Body of pancreas (tissue), 4 donors: ENCODE data around the gene SLC25A6.

Experiments used
- POLR2A ChIP-seq, 3 donors: fragments of 450-650 bp; IDR thresholded peaks; one replicate each; pipeline ENCODE4 v1.6.1; 2016; ENCODE audit warnings: antibody characterized with exemption in 3 of 3, mild to moderate bottlenecking in 2 of 3
- TF ChIP-seq, protein P1 (sequence below), 7 experiments: fragments of 450-650 bp in 4 of 7; fragments of 200-600 bp in 3 of 7; sonication (generic) in 3 of 7; IDR thresholded peaks; one replicate each; pipeline ENCODE4 v1.5.1; 2016 to 2019; ENCODE audit warnings: antibody characterized with exemption in 7 of 7

GRCh38 chrX:1427756-1428155 is 35.8 kb upstream of the SLC25A6 start:
- TF ChIP-seq, protein P1, sequence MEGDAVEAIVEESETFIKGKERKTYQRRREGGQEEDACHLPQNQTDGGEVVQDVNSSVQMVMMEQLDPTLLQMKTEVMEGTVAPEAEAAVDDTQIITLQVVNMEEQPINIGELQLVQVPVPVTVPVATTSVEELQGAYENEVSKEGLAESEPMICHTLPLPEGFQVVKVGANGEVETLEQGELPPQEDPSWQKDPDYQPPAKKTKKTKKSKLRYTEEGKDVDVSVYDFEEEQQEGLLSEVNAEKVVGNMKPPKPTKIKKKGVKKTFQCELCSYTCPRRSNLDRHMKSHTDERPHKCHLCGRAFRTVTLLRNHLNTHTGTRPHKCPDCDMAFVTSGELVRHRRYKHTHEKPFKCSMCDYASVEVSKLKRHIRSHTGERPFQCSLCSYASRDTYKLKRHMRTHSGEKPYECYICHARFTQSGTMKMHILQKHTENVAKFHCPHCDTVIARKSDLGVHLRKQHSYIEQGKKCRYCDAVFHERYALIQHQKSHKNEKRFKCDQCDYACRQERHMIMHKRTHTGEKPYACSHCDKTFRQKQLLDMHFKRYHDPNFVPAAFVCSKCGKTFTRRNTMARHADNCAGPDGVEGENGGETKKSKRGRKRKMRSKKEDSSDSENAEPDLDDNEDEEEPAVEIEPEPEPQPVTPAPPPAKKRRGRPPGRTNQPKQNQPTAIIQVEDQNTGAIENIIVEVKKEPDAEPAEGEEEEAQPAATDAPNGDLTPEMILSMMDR (IDR thresholded peaks at IDR 0.05) = no peak
- no peak for TF ChIP-seq POLR2A (IDR thresholded peaks at IDR 0.05)
